Testis (tissue), 2 donors: ENCODE measurements around the gene WDR45B.

Source experiments
- POLR2A ChIP-seq: fragments of 450-650 bp; IDR thresholded peaks from one replicate; pipeline ENCODE4 v1.6.1; 2017; ENCODE audit warnings: antibody characterized with exemption, mild to moderate bottlenecking, moderate library complexity
- TF ChIP-seq, protein P1 (sequence below), 3 experiments: fragments of 450-650 bp in 2 of 3; fragments of 200-600 bp in 1 of 3; sonication (generic) in 1 of 3; IDR thresholded peaks; one replicate each; pipeline ENCODE4 v1.5.1; 2016 to 2019; ENCODE audit warnings: antibody characterized with exemption in 3 of 3, mild to moderate bottlenecking in 2 of 3, moderate library complexity in 1 of 3

DNA sequence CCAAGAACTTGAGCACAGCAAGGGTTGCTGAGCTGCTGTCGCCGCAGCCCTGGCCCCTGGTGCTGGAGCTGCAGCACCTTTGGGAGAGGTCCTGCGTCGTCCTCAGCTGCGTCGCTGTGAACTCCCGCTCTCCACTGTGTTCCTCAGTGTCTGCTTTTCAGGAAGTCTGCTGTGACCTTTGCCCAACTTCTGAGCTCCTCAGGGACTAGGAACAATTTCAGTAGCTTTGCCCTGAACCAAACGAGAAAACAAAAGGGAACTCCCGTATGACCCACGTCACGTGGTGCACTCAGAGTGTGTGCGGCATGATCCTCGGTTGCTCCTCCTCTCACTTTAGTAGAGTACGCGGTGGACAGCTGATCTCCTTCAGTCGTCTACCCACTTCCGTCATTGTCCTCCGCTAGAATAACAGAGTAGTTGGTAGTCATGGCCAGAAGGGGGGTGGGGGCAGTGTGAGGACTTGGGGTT lies 44.2 kb downstream of the WDR45B start:
- TF ChIP-seq, protein P1, sequence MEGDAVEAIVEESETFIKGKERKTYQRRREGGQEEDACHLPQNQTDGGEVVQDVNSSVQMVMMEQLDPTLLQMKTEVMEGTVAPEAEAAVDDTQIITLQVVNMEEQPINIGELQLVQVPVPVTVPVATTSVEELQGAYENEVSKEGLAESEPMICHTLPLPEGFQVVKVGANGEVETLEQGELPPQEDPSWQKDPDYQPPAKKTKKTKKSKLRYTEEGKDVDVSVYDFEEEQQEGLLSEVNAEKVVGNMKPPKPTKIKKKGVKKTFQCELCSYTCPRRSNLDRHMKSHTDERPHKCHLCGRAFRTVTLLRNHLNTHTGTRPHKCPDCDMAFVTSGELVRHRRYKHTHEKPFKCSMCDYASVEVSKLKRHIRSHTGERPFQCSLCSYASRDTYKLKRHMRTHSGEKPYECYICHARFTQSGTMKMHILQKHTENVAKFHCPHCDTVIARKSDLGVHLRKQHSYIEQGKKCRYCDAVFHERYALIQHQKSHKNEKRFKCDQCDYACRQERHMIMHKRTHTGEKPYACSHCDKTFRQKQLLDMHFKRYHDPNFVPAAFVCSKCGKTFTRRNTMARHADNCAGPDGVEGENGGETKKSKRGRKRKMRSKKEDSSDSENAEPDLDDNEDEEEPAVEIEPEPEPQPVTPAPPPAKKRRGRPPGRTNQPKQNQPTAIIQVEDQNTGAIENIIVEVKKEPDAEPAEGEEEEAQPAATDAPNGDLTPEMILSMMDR (IDR thresholded peaks at IDR 0.05), result no peak
- no peak for TF ChIP-seq POLR2A
